GM04504 (cell line): Measurements from ENCODE around the gene CENPX.

Experiments
- DNase-seq: peaks from one replicate; pipeline ENCODE4 v3.0.0-alpha.2; 2012; ENCODE audit warnings: low read depth

CENPX gene

DNA sequence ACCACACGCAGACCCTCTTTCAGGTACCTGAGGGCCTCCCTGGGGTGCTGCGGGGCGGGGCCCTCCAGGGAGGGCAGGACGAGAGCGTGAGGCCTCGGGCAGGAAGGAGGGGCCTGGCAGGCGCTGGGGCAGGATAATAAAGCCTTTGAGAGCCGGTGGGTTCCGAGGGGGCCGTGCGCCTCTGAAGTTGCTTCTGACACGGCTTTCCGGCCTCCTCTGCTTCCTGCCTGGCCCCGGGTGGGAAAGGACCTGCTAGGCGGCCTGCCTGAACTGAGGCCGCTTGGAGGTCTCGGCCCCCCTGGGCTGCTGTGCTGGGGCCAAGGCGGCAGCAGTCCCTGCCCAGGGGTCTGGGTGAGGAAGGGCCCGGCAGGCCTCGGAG is 10.4 kb downstream of the CENPX start:
- DNase-seq: no peak

DNA sequence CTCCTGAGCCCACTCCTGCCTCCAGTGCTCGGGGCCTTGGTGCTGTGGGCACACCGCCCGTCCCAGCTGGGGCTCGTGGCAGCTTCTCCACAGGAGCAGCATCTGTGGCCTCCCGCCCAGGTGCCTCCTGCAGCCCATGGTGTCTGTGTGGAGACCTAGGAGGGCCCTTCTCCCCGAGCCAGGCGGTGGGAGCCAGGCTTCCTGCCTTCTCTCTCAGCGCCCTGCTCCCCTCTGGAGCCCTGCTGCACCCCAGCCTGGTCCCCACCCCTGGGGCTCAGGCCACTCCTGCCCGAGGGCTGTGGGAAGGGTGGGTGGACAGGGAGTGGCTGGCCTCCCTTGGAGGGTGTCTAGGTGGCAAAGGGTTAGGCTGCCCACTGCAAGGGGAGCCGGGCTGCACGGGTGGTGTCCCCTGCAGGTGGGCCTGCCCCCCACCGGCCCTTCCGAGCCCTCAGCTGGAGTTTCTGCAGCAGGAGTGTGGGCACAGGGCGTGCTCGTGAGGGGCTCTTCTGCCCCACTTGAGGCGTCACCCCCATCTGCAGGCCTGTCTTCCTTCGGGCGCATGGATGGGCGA is 11.0 kb downstream of the CENPX start:
- no peak for DNase-seq

GRCh38 chr17:82010575-82011525 is 11.8 kb downstream of the CENPX start:
- no peak for DNase-seq

DNA sequence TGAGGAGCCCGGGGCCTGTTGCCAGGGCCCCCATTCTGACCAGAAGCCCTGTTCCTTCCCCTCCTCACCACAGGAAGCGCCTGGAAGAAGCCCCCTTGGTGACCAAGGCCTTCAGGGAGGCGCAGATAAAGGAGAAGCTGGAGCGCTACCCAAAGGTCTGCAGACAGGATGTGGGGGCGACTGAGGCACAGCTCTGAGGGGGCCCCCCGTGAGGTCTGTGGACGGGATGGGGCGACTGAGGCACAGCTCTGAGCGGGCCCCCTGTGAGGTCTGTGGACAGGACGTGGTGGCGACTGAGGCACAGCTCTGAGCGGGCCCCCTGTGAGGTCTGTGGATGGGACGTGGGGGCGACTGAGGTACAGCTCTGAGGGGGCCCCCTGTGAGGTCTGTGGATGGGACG is 13.3 kb downstream of the CENPX start:
- DNase-seq: no peak

DNA sequence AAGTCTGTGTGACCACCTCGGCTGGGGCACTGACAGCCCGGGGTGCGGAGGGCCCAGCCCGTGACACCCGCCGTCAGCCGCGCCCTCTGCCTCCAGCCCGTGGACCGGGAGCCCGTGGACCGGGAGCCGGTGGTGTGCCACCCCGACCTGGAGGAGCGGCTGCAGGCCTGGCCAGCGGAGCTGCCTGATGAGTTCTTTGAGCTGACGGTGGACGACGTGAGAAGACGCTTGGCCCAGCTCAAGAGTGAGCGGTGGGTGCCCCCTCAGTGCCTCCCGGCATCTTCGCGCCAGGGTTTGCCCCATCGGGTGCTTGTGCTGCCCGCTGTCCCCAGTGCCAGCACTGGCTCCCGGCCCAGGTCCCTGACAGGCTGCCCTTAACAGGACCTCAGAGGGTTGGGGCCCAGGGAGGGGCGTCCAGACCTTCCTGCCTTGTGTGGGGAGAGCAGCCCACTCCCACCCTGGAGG is 13.7 kb downstream of the CENPX start:
- no peak for DNase-seq

- no peak for DNase-seq
Measured at GRCh38 chr17:82008258-82008940, 14.3 kb downstream of the CENPX start.

GRCh38 chr17:82007495-82008257 is 15.0 kb downstream of the CENPX start:
- no peak for DNase-seq

- no peak for DNase-seq
Measured at GRCh38 chr17:82007228-82007494, 15.5 kb downstream of the CENPX start.

DNA sequence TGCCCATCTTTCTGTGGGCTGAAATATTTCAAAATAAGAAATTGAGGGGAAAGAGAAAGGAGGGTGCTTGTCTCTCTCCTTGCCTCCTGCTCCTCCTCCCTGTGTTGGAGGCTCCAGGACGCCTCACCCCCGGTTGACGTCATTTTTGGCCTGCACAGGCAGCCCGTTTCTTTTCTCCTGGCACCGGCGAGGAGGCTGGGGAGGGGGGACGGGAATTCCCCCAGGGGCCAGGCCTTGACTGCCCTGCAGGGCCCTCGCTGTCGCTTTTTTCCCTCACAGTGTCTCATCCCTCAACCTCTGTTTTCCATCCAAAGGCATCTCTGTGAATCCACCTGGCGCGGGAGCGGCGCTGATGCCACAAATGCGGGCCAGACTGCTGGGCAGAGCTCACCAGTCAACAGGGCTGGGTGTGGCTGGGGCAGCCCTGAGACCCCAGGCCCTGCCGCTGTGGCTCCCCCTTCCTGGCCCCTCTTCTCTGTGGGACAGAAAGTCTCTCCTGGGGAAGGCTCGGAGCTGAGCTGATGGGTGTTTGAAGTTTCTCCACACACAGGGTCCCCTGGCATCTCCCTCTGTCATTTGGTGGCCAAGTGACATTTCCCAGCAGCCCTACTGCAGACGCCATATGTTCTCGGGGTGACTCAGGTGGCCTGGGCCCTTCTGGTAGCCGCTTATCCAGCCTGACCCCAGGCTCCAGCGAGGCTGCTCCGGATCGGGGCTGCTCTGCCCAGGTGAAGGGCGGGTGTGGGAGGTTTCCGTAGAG is 16.0 kb downstream of the CENPX start:
- DNase-seq: no peak

- DNase-seq: no peak
Measured at GRCh38 chr17:82005701-82006348, 16.9 kb downstream of the CENPX start.

- no peak for DNase-seq
Measured at GRCh38 chr17:82004517-82005455, 17.9 kb downstream of the CENPX start.

GRCh38 chr17:82003411-82004381 is 19.0 kb downstream of the CENPX start:
- peak; percentile 92 for DNase-seq

DNA sequence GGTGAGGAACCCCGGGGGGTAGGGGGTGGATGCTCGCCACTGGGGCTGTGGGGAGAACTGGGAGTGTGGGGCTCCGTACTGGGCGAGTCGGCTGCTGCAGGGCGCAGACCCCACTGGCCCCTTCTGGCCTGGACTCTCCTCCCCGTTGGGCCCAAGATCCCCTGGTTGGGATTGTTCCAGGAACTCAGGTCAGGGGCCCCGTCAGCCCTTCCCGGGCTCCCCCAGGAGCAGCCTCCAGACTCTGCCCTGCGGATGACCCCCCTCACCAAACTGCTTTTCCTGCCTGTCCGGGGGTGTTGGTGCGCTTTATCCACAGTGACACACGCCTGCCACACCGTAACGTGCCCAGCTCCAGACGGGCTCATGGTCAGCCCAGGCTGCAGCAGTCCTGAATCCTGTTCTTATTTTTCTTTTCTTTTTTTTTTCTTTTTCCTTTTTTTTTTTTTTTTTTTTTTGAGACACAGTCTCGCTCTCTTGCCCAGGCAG is 21.1 kb downstream of the CENPX start:
- no peak for DNase-seq

GRCh38 chr17:82000803-82001570 is 21.7 kb downstream of the CENPX start:
- DNase-seq: no peak

DNA sequence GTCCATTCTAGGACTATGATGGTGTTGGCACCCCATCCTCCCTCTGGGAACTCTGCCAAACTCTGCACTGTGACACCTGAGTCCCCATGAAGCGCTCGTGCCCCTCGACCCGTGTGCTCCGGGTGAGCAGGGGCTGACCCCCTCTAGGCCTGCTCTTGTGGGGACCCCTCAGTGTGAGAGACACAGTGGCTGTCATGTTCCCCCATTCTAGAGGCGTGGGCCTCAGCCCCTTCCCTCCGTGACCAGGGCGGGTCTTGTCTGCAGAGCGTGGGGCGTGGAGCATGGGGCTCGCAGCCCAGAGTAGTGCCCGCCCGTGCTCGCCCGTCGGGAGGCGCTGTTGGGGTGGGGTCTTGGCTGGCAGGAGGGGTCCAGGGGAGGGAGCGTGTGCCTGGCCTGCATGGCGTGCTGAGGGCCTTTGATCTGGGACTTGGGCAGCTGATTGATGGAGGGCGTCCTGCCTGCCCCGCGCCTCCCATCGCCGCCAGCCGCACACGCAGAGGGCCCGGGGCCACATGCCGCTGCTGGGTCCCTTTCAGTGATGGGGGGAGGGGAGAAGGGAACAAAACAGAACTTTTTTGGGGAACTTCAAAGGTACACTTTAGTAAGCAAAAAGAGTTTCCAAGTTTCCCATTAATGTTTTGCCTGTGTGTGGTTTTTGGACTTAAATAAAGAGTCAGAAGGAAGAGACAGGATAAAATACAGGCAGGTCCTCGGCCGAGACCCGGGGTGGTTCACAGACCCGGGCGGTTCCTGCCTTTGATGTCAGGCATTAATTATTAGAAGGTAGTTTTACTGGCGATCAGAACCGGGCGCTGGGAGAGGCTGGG is 22.5 kb downstream of the CENPX start:
- no peak for DNase-seq

DNA sequence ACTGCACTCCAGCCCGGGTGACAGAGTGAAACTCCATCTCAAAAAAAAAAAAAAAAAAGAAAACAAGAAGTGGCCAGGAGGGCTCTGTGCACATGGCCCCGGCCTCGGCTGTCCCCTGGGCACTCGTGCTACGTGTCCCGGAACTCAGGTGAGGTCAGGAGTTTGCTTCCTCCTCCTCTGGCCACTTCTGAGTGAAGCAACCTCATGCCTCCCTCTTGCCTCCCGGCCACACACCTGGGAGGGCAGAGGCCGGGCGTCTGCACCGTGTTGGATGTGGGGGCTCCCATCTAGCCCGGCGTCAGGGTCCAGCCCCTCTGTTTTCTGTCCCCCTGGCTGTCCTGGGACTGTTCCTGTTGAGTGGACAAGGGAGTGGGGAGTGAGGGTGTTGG is 23.1 kb downstream of the CENPX start:
- DNase-seq: no peak
